ENCODE data around the gene BCAM.
A peak's percentile ranks its signal among the peaks of the same experiment; 100 is the strongest.

Gene BCAM

DNA sequence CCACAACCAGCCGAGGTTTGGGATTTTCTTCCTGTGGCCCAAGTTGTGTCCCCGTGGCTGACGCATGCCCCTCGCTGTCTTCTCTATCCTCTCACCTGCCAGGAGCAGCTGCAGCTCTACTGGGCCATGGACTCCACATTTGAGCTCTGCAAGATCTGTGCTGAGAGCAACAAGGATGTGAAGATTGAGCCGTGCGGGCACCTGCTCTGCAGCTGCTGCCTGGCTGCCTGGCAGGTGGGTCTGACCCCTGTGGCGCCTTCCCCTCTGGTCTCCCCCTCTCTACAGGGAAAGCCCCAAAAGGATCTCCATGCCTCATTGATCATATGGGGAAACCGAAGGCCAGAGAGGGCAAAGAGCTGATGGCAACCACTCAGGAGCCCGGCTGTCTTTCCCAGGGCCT is 16.6 kb upstream of the BCAM start:
- DNase-seq: no peak

DNA sequence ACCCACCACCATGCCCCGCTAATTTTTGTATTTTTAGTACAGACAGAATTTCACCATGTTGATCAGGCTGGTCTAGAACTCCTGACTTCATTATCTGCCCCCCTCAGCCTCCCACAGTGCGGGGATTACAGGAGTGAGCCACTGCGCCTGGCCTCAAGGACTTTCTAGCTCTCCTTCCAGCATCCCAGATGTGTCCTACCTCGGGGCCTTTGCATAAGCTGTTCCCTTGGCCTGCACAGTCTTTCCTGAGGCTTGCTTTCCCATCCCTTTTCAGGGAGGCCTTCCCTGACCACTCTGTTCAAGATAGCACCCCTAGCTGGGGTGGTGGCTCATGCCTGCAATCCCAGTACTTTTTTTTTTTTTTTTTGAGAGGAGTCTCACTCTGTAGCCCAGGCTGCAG is 14.3 kb upstream of the BCAM start:
- DNase-seq: no peak

DNA sequence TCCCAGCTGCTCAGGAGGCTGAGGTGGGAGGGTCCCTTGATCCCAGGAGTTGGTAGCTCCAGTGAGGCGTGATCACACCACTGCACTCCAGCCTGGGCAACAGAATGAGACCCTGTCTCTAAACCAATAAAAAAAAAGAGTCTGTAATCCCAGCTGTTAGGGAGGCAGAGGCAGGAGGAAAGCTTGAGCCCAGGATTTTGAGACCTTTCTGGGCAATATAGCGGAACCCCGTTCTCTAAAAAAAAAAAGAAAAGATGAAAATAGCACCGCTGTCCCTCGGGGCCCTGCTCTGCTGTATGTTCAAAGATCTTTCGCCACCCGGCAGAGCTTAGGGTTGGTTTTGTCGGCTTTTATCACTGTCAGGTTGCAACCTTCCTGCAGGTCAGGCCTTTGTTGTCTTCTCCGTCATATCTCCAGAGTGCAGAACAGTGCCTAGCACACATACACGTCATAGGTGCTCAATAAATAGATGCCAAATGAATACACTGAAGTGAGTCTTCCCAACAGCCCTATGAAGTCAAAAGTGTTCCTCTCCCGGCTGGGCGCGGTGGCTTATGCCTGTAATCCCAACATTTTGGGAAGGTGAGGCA is 13.4 kb upstream of the BCAM start:
- DNase-seq: no peak

DNA sequence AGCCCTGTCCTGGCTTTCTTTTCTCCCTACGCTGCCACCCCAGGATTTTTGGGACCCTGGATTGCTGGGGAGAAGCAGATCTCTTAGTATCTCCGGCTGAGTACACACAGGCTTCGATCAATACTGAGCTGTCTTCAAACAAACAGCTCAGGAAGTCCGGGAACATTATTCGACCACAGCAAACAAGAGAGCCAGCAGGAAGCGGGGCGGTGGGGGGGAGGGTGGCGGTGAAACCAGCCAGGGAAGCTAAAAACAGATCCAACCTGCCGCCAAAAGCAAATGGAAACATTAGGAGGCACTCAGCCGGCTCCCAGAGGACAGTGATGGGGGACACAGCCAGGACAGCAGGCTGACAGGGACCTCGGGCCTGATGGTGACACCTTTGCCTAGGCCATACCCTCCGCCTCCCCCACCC is 12.2 kb upstream of the BCAM start:
- no peak for DNase-seq

DNA sequence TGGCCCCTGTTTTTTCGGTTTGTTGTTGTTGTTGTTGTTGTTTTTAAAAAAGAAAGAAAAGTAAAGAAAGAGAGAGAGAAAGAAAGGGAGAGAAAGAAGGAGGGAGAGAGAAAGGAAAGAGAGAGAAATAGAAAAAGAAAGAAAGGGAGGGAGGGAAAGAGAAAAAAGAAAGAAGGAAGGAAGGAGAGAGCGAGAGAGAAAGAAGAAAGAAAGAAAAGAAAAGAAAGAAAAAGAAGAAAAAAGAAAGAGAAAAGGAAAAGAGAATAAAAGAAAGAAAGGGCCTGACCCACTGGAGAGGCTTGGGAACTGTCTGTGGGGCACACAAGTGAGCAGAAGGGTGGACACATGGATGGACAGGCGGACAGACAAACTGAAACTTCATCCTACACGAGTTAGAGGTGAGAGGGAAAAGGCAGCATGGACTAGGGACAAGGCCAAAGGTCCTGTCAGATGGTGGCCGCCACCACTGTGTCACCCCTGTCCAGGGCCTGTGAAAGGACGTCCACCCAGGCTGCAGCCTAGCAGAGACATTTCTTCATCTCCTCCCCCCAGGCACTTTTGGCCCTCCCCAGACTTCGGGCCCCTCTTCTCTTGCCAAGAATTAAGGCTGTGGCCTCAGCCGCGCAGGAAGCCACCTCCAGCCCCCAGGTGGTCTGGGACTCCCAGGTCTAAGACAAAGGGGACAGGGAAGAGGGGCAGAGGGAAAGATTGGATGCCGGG is 9.1 kb upstream of the BCAM start:
- no peak for DNase-seq

DNA sequence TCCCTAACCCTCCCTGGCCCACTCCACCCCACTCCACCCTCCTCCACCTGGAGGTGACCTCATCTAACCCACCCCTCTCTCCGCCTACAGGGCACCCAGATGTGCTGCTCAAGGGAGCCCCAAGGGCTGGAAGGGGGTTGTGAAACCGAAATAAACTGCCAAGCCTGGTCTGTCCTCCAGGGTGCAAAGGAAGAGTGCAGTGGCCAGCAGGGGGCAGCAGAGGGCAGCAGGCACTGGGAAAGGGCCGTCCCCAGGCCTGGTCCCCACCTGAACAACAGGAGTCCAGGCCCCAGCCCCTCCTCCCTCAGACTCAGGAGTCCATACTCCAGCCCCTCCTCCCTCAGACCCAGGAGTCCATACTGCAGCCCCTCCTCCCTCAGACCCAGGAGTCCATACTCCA is 8.4 kb upstream of the BCAM start:
- peak; percentile 8 to 42 for DNase-seq

DNA sequence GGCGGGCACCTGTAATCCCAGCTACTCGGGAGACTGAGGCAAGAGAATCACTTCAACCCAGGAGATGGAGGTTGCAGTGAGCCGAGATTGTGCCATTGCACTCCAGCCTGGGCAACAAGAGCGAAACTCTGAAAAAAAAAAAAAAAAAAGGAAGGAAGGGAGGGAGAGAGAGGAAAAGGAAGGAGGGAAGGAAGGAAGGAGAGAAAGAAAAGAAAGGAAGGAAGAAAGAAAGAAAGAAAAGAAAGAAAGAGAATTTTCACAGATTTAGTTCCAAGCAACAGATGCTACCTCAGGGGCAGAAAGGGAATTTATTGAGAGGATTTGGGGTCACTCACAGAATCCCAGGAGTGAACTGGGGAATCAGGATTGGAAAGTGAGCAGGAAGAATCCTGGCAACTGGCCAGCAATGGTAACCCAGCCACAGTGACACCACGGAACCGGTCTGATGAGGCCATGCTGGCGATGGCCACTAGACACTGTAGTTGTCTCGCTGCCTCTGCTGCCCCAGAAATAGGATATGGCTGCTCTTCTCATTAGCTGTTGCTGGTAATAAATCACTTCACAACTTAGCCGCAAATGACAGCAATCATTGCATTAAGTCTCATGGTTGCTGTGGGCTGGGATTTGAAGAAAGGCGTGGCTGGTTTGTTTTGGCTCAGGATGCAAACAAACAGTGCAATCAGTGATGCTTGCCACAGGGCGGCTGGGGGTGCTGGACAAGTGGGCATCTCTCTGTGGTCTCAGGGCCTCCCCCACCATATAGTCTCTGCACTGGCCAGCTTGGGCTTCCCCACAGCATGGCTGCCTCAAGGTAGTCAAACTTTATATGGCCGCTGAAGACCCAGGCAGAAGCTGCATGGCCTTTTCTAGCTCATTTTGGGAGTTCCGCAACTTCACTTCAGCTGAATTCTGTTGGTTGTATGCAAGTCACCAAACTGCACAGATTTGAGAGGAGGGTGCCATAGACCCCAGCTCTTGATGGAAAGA is 5.2 kb upstream of the BCAM start:
- DNase-seq: no peak

DNA sequence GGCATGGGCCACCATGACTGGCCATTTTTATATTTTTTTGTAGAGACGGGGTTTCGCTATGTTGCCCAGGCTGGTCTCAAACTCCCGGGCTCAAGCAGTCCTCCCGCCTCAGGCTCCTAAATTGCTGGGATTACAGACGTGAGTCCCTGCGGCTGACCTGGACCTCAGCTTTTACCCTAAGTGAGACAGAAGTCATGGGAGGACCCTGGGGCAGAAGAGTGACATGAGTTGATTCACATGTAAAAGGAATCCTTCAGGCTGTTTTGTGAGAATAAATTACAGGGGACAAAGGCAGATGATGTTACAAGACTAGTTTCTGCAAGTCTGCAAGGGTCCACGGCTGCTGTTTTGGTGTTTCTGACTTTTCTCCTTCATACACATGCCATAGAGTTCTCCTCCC is 2.6 kb upstream of the BCAM start:
- DNase-seq: no peak

DNA sequence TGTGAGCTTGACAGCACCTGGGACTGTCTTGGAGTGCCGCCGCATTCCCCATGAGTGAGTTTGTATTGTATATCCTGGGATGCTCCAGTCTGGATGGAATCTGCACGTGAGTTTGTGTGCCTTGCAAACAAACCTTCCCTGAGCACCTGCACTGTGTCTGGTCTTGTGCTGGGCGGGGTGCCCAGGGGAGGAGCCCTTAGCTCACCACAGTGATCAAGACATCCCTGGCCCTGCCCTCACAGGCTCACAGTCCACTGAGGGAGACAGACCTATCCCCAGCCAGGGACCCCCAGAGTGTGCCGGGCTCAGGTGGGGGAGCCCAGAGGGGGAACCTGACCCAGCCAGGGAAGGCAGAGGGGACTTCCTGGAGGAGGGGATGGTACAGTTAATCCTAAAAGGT is 1.7 kb upstream of the BCAM start:
- no peak for DNase-seq

DNA sequence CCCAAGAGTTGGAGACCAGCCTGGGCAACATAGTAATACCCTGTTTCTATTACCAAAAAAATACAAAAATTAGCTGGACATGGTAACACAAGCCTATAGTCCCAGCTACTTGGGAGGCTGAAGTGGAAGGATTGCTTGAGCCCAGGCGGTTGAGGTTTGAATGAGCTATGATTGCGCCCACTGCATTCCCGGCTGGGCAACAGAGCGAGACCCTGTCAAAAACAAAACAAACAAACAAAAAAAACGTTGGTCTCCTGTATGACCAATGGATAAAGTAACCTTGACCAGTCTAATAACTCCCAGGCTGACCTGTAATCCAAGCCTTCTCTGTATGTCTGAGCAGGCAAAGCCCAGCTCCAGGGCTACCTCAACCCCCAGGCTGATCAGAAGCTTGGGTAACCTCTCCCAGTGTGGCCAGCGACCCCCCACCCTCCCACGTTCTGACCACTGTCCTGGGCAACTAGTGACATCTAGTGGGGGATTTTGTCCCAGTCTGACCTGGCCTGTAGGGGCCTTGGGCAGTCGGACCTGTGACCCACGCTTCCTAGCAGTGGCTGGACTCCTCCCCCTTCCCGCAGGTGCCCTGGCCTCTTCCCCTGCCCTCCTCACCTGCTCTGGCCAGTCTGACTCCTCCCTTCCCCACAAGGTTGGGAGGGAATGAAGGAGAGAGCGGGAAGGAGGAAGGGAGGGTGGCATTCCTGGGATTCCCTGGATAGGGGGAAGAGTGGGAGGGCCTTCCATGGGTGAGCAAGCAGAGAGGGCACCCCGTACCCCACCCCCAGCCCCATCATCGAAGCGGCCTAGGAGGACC is 1.0 kb upstream of the BCAM start:
- DNase-seq: no peak

DNA sequence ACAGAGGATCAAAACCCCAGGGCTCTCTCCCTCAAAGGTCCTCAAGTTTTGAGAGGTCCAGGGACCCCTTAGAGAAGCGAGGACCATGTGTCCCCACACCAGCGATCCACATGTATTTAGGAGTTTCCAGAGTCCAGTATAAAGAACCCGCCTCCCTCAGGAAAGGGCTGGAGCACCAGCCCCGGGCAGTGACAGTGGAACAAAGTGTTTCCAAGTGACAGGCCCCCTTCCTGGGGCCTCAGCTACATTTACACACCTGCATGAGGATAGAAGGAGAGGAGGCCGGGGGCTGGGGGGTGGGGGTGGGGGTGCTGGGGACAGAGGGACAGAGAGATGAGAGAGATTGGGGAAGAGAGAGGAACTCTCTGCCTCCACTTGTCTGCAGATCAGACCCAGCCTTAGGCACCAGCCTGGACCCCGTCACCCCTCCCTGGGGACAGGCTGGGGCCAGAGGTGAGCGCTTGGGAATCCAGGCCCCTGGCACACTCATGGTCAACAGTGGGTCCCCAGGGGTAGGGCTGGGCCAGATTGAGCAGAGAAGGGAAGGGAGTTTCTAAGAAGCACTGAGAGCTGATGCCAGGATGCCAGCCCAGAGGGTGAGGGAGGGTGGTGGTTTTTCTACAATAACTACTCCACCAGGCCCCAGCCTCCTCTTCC is 802 bp downstream of the BCAM start:
- no peak for DNase-seq

DNA sequence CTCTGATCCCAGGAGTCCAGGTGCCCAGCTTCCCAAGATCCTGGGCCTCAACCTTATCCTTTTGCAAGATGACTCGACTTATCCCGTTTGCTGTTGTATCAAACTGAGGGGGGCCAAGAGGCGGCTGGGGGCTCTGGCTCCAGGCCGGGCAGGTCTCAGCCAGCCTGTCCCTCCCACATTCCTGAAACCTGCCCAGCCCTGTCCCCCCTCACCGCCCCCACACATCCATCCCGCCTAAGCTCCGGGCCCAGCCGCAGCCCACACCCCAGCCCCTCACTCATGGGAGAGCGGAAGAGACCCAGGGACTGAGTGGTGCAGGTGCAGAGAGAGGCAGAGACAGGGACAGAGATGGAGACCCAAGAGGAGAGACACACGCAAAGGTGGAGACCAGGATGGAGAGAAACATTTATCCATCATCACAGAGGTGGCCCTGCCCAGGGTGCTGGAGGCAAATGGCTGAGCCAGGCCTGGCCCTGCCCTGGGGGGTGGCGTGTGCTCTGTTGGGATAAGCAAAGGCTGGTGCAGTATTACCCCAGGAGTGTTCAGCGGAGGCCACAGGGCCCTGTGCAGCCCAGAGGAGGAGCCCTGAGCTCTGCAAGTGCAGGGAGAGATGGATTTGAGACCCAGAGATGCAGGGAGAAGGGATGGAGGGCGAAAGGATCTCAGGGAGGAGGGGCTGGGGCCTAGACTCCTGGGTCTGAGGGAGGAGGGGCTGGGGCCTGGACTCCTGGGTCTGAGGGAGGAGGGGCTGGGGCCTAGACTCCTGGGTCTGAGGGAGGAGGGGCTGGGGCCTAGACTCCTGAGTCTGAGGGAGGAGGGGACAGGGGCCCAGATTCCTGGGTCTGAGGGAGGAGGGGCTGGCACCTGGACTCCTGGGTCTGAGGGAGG is 1.6 kb downstream of the BCAM start:
- DNase-seq: no peak

DNA sequence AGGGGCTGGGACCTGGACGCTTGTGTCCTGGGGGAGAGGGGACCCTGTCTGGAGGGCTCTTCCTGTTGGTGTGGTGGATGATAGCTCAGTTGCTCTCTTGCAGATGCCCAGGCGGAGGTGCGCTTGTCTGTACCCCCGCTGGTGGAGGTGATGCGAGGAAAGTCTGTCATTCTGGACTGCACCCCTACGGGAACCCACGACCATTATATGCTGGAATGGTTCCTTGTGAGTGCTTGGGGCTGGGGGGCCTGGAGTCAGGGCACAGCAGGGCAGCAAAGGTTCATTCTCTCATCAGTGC is 2.2 kb downstream of the BCAM start:
- DNase-seq: no peak

DNA sequence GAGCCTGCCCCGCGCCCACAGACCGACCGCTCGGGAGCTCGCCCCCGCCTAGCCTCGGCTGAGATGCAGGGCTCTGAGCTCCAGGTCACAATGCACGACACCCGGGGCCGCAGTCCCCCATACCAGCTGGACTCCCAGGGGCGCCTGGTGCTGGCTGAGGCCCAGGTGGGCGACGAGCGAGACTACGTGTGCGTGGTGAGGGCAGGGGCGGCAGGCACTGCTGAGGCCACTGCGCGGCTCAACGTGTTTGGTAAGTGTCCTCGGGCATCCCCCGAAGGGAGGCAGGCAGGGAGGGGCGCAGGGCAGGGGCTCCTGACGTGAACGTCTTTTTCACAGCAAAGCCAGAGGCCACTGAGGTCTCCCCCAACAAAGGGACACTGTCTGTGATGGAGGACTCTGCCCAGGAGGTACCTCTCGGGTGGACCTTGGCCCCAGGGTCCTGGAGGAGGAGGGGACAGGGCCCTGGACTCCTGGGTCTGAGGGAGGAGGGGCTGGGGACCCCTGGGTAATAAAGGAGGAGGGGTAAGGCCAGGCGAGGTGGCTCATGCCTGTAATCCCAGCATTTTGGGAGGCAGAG is 3.3 kb downstream of the BCAM start:
- no peak for DNase-seq

DNA sequence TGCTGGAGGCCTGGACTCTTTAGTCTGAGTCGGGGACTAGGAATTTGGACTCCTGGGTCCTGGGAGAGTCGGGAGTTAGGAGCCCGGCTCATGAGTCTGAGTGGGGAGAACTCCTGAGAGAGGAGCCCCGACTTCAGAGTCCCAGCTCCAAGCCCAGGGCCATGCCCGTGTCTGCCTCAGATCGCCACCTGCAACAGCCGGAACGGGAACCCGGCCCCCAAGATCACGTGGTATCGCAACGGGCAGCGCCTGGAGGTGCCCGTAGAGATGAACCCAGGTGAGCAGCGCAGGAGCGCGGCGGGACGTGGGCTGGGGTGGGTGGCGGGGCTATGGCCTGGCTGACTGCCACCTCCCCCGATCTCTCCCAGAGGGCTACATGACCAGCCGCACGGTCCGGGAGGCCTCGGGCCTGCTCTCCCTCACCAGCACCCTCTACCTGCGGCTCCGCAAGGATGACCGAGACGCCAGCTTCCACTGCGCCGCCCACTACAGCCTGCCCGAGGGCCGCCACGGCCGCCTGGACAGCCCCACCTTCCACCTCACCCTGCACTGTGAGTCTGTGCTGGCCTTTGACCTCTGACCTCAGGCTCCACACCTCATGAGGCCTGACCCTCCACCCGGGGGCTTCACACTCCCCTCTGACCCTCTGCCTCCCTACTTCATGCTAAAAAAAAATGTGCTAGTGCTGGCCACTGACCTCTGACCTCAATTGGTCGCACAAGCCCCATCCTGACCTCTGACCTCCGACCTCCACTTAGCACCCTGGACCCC is 4.4 kb downstream of the BCAM start:
- DNase-seq: no peak

DNA sequence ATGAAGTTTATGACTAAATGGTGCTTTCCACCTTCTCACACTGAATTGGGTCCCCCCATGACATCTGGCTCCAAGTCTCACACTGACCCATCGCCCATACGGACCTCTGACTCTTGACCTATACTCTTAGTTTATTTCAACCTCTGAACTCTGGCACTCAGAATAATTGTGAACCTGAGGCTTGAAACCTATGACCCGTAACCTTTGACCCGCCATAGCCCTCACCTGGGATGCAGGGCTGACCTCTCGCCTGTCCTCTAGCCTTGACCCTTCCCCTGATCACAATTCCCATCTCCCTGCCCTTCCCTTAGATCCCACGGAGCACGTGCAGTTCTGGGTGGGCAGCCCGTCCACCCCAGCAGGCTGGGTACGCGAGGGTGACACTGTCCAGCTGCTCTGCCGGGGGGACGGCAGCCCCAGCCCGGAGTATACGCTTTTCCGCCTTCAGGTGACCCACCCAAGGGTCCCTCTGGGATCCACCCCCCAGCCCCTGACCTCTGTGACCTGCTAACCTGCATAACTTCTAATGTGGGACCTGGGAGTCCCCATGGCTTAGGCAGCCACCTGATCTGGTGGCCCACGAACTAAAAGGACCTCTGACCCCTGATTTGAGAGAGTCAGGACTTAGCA is 5.1 kb downstream of the BCAM start:
- no peak for DNase-seq

DNA sequence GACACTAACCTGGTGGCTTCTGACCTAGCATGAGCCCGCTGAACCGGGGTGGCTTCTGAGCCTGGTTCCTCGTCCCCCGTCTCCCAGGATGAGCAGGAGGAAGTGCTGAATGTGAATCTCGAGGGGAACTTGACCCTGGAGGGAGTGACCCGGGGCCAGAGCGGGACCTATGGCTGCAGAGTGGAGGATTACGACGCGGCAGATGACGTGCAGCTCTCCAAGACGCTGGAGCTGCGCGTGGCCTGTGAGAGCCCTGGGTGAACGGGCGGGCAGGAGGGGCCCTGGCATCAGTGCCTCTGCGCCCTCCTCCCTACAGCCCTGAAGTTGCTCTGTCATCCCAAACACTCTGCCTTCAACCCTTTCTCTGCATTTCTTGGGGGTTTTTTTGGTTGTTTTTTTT is 5.6 kb downstream of the BCAM start:
- no peak for DNase-seq

DNA sequence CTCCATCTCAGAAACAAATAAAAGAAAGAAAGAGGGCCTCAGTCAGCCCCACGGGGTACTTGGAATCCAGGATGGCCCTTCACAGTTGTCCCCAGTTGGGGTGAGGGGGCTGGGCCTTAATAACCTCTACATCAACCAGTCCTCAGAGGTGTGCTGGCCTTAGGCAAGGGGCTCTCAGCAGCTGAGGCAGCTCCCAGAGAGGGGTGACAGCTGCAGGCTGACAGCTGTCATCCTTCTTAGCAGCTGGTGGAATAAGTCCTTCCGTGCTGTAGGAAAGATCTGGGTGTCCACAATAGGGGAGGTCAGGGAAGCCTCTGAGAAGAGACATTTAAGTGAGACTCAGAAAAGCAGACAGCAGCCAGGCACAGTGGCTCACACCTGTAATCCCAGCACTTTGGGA is 7.4 kb downstream of the BCAM start:
- no peak for DNase-seq

DNA sequence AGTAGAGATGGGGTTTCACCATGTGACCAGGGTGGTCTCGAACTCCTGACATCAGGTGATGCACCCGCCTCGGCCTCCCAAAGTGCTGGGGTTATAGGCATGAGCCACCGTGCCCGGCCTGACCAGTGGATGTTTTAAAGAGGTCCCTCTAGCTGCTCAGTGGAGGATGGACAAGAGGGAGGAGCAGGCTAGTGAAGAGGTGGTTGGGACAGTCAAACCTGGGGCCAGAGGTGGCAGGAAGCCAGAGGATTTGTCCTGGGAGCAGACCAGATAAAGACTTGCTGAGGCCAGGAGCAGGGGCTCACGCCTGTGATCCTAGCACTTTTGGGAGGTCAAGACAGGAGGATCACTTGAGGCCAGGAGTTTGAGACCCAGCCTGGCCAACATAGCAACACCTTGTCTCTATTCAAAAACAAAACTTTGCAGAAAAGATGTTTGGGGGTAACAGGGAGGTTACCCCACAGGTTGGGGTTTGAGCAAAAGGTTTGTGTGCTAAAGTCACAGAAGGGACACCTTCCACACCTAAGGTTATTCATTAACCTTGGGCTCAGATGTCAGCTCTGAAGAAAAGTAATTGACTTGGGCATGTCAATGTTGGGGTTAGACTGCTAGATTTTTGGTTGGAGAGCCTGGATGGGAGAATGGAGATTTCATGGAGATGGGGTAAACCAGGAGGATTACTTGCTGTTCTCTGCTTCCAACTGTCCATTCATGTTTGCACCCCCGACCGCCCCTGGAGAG is 9.0 kb downstream of the BCAM start:
- no peak for DNase-seq

Measured in NCI-H187 (cell line).